GM12892 (cell line): Measurements from ENCODE around the gene TDRD12.

Source experiments
- POLR2A ChIP-seq: IDR thresholded peaks from 2 replicates; pipeline ENCODE4 v1.6.1; 2011; ENCODE audit warnings: low read depth, low read length, control low read depth
- POLR2AphosphoS5 ChIP-seq: IDR thresholded peaks from 2 replicates; pipeline ENCODE4 v1.6.1; 2011; ENCODE audit warnings: low read depth, low read length, control low read depth
- TAF1 ChIP-seq: IDR thresholded peaks from 2 replicates; pipeline ENCODE4 v1.6.1; 2011; ENCODE audit warnings: low read depth, mild to moderate bottlenecking, control low read depth, low read length, borderline replicate concordance

- no peak for TF ChIP-seq POLR2AphosphoS5
- no peak for TF ChIP-seq POLR2A
- TF ChIP-seq TAF1, result no peak
Observed at GRCh38 chr19:32817569-32818476, 98.3 kb downstream of the TDRD12 start.
